Measurements from ENCODE around the gene NLRC3.

The NLRC3 gene

GRCh38 chr16:3578610-3579551 lies 1.7 kb upstream of the NLRC3 start:
- no peak overlapping the region for H3K27ac ChIP-seq
- no peak for TF ChIP-seq CTCF (conservative IDR thresholded peaks at IDR 0.05)

DNA sequence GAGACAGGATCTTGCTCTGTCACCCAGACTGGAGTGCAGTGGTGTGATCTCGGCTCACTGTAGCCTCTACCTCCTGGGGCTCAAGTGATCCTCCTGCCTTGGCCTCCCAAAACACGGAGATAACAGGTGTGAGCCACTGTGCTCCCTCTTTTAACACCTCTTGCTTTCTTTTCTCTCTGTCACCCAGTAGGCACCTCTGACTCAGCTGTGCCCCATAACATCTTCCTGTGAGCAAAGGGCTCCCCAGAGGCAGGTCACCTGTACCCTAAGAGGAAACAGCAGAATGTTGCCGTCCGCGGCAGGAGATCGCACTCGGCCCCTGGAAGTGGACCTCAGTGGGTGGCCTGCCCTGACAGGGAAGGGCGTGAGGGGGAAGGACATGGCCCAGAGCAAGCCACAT lies 918 bp upstream of the NLRC3 start:
- no peak overlapping the region for H3K27ac ChIP-seq
- TF ChIP-seq CTCF (conservative IDR thresholded peaks at IDR 0.05): no peak

DNA sequence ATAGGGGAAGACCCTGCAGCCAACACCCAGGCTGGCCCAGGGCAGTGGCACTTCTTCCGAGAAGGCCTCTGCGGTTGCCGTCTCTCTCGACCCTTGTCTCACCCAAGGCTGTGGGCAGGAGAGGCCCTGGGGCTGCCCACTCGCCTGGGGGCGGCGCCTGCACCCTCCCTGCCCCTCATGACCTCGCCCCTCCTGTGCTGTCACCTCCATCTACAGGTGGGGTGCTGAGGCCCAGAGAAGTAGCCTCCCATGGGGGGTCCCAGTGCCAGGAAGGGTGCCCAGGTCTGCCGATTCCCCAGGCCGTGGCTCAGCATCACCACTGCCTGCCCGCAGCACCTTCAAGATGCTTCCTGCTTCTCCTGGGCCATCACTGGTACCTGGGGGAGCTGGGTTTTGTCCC lies 992 bp downstream of the NLRC3 start:
- no peak for TF ChIP-seq CTCF (conservative IDR thresholded peaks at IDR 0.05)
- H3K27ac ChIP-seq: no peak overlapping the region

DNA sequence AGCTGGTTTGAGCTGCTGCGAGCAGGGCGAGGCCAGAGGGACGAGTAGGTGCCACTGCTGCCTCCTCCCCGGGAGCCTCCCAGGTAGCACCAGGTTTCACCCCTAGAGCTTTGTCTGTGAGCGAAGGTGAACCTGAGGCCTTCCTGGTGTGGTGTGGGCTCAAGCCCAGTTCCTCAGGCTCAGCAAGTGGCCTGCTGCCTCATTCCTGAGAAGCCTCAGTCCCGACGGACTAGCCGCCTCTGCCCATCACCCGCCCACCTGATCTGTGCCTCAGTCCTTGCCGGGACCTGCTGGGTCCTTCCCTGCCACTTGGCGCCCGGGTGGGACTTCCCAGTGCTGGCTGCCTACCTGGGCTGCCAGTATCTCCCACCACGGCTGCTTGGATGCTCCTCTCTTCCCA lies 1.7 kb downstream of the NLRC3 start:
- no peak overlapping the region for H3K27ac ChIP-seq
- TF ChIP-seq CTCF (conservative IDR thresholded peaks at IDR 0.05): no peak

- TF ChIP-seq CTCF (conservative IDR thresholded peaks at IDR 0.05): no peak
- H3K27ac ChIP-seq: no peak overlapping the region
Observed at GRCh38 chr16:3574195-3574594, 3.0 kb downstream of the NLRC3 start.

GRCh38 chr16:3573146-3573815 lies 3.9 kb downstream of the NLRC3 start:
- H3K27ac ChIP-seq: no peak overlapping the region
- no peak for TF ChIP-seq CTCF (conservative IDR thresholded peaks at IDR 0.05)

DNA sequence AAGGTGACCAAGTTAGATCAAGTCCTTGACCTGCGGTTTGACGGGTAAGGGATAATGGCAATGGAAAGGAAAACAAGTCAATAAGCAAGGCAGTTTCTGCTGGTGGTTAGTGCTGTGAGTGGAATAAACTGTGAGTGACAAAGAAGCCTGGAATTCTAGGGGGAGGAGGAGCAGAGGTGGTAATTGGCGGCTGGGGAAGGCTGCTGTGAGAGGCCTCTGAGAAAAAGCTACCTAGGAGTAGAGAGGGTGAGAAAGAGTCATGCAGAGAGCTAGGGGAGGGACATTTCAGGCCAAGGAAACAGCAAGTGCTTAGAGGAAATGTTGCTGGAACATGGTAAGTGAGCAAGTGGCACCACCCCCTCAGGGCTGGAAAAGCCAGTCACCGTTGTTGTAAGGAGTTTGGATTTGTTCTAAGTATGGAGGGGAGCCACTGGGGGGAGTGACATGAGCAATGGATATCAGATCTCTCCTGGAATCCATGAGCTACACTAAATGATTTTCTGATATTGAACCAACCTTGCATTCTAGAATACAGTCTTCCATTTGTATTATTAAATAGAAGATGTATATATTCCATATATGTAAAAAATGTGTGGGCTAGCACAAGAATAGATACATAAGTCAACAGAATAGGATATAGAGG lies 6.7 kb downstream of the NLRC3 start:
- H3K27ac ChIP-seq: no peak overlapping the region
- TF ChIP-seq CTCF (conservative IDR thresholded peaks at IDR 0.05): no peak
